ENCODE data around the gene HDGFL2.

DNA sequence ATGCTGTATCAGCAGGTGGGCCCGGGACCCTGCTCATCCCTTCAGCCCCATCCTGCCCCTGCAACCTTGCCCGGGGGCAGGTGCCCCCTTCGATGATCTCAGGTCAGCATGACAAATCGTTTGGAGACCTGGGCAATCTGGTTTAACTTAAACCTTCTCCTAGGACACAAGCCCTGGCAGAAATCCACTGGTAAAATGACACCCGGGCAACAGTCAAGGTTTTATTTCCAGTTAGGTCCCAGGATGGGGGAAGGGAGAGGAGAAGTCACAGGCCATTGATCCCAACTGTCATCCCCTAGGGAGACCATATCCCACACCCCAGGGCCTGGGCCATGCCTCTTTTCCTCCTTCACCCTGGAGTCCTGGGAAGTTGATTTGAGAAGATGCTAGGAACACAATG, 64.7 kb downstream of the HDGFL2 start:
- TF ChIP-seq EZH2phosphoT487 (IDR thresholded peaks at IDR 0.05; ENCODE audit: low read length) = no peak
- TF ChIP-seq, protein P1, sequence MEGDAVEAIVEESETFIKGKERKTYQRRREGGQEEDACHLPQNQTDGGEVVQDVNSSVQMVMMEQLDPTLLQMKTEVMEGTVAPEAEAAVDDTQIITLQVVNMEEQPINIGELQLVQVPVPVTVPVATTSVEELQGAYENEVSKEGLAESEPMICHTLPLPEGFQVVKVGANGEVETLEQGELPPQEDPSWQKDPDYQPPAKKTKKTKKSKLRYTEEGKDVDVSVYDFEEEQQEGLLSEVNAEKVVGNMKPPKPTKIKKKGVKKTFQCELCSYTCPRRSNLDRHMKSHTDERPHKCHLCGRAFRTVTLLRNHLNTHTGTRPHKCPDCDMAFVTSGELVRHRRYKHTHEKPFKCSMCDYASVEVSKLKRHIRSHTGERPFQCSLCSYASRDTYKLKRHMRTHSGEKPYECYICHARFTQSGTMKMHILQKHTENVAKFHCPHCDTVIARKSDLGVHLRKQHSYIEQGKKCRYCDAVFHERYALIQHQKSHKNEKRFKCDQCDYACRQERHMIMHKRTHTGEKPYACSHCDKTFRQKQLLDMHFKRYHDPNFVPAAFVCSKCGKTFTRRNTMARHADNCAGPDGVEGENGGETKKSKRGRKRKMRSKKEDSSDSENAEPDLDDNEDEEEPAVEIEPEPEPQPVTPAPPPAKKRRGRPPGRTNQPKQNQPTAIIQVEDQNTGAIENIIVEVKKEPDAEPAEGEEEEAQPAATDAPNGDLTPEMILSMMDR (IDR thresholded peaks at IDR 0.05; ENCODE audit: low read length) = no peak
